ENCODE measurements around the gene SNX8. TPM values are rescaled to one million over a fixed set of nuclear protein-coding genes. Genes with fewer than 3 reads are reported as not detected.
A peak's percentile ranks its signal among the peaks of the same experiment; 100 is the strongest.

The SNX8 gene
- total RNA-seq, 2 experiments from 2014 or later: 12.1 to 42.0 TPM

DNA sequence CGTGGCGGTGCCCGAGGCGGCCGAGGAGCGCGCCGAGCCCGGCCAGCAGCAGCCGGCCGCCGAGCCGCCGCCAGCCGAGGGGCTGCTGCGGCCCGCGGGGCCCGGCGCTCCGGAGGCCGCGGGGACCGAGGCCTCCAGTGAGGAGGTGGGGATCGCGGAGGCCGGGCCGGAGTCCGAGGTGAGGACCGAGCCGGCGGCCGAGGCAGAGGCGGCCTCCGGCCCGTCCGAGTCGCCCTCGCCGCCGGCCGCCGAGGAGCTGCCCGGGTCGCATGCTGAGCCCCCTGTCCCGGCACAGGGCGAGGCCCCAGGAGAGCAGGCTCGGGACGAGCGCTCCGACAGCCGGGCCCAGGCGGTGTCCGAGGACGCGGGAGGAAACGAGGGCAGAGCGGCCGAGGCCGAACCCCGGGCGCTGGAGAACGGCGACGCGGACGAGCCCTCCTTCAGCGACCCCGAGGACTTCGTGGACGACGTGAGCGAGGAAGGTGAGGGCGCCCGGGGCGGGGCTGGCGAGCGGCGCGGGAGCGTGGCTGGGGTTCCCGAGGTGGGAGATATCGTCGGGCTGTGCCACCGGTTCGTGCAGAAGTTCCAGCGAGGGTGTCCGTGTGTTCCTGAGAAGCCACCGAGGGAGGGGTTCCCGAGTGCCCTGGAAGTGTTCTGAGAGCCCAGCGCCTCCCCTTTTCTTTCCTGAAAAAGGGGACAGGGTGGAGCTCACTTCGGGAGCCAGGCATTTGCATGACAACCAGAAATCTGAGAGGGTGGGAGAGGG, 40.9 kb upstream of the SNX8 start:
- DNase-seq (ENCODE audit: low spot score): peak; percentile 31
- peaks cover 20% of the 10 kb centered on the region for H3K4me1 ChIP-seq (ENCODE audit: insufficient read depth, low read length, poor library complexity, severe bottlenecking)
- no peak for TF ChIP-seq EZH2phosphoT487 (IDR thresholded peaks at IDR 0.05; ENCODE audit: borderline replicate concordance, low read depth, low read length)
- TF ChIP-seq, protein P1, sequence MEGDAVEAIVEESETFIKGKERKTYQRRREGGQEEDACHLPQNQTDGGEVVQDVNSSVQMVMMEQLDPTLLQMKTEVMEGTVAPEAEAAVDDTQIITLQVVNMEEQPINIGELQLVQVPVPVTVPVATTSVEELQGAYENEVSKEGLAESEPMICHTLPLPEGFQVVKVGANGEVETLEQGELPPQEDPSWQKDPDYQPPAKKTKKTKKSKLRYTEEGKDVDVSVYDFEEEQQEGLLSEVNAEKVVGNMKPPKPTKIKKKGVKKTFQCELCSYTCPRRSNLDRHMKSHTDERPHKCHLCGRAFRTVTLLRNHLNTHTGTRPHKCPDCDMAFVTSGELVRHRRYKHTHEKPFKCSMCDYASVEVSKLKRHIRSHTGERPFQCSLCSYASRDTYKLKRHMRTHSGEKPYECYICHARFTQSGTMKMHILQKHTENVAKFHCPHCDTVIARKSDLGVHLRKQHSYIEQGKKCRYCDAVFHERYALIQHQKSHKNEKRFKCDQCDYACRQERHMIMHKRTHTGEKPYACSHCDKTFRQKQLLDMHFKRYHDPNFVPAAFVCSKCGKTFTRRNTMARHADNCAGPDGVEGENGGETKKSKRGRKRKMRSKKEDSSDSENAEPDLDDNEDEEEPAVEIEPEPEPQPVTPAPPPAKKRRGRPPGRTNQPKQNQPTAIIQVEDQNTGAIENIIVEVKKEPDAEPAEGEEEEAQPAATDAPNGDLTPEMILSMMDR (conservative IDR thresholded peaks at IDR 0.05; ENCODE audit: low read length): no peak
- no peaks in the 10 kb centered on the region for H3K9me2 ChIP-seq (ENCODE audit: insufficient read depth, low read length)
- ChIA-PET POLR2A (interaction anchor here (0.7 to 1.8 kb wide), 4 partner anchors 10 to 118 kb away, joined by 3 to 4 read pairs (median 4); no protein-coding TSS in a partner anchor), CTCF (ENCODE audit: unreplicated experiment) (no interaction called here)
- BruUV-seq (replicated peaks): no TSS peak
- peaks cover 71% of the 10 kb centered on the region for H3K79me2 ChIP-seq (ENCODE audit: insufficient read depth, low read depth, low read length)
- peaks cover 43% of the 10 kb centered on the region for H3K36me3 ChIP-seq (ENCODE audit: insufficient read depth, low read length)
- H4K20me1 ChIP-seq (ENCODE audit: insufficient read depth, low read length): peaks cover 34% of the 10 kb centered on the region
- intact Hi-C loops (cut with micrococcal nuclease; ENCODE audit: unreplicated experiment): loop anchor here (2.0 to 10.0 kb wide), 2 partner anchors 52 to 780 kb away; partner anchors contain the start of gene PSMG3
- H3K4me2 ChIP-seq (ENCODE audit: low read length): peak overlapping the region; percentile 79
- H2AFZ ChIP-seq (ENCODE audit: low read length): no peak overlapping the region
- H3K9me3 ChIP-seq (ENCODE audit: low read length): no peaks in the 10 kb centered on the region
- peak overlapping the region; percentile 91 for H3K4me3 ChIP-seq (ENCODE audit: low read depth, low read length, poor library complexity, severe bottlenecking)
- H3K27ac ChIP-seq (ENCODE audit: low read depth, low read length, poor library complexity, severe bottlenecking): peak overlapping the region; percentile 51

DNA sequence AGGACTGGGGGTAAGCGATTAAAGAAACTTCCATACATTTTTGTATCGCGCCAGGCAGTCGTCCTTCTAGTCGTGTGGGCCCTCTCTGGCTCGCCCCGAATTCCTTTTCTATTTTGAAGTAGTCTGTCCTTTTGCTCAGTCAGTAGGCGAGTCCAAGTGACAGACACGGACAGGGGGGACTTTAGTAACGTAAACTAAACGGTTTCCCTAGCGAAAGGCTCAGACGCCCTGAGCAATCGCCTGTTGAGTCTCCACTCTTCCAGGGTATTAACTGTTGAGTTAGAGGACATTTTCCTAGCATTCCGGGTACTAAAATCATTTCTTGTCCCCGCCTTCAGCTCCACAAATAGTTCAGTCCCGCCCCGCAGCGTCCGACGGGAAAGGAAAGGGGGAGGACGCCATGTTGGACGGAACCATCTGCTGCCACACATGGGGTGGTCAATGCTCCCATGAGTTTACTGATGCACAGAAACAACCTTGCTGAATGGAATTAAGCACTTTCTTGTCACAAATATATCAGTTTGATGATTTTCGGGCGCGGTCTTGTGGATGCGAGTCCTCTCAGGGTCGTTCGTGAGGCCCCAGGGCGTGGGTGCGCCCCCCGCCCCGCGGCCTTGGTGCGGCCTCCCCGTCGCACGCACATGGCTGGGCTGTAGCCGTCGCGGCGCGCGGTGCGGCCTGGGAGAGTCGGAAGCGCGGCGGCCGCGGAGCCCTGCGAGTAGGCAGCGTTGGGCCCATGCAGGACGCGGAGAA, 40.1 kb upstream of the SNX8 start, which contains the start of gene EIF3B:
EIF3B (plus strand) TSS at position 642 of the 753 bp plus-strand sequence; CDS start at position 737, 95 bp downstream.
- Histone ChIP-seq H3K4me2 (ENCODE audit: low read length) (peak within 1 kb of the TSS; percentile 79), H4K20me1 (ENCODE audit: insufficient read depth, low read length) (peaks cover 28% of the 10 kb centered on the region), H3K27ac (ENCODE audit: low read depth, low read length, poor library complexity, severe bottlenecking) (peak within 1 kb of the TSS; percentile 79), H3K9me3 (ENCODE audit: low read length) (no peaks in the 10 kb centered on the region), H3K36me3 (ENCODE audit: insufficient read depth, low read length) (peaks cover 35% of the 10 kb centered on the region), H3K4me1 (ENCODE audit: insufficient read depth, low read length, poor library complexity, severe bottlenecking) (peaks cover 20% of the 10 kb centered on the region), H3K4me3 (ENCODE audit: low read depth, low read length, poor library complexity, severe bottlenecking) (peak within 1 kb of the TSS; percentile 91), H3K79me2 (ENCODE audit: insufficient read depth, low read depth, low read length) (peaks cover 63% of the 10 kb centered on the region), H2AFZ (ENCODE audit: low read length) (peak within 1 kb of the TSS; percentile 89), H3K9me2 (ENCODE audit: insufficient read depth, low read length) (no peaks in the 10 kb centered on the region)
- TF ChIP-seq, protein P1 (conservative IDR thresholded peaks at IDR 0.05; ENCODE audit: low read length): no peak
- no peak for TF ChIP-seq EZH2phosphoT487 (IDR thresholded peaks at IDR 0.05; ENCODE audit: borderline replicate concordance, low read depth, low read length)
- intact Hi-C loops (cut with micrococcal nuclease; ENCODE audit: unreplicated experiment): loop anchor here (2.0 to 10.0 kb wide), 2 partner anchors 52 to 780 kb away; partner anchors contain the start of gene PSMG3
- POLR2A ChIA-PET: interaction anchor here (1.2 kb wide), 1 partner anchor 114 kb away, joined by 3 read pairs; no protein-coding TSS in a partner anchor
- BruUV-seq (replicated peaks): no TSS peak
- CTCF ChIA-PET (ENCODE audit: unreplicated experiment): no interaction called here
- DNase-seq (ENCODE audit: low spot score): peak; percentile 97

Measured in OCI-LY7 (cell line).